Measurements from ENCODE around the gene LUZP2.
"Not testable (repeated sequence)": the region's sequence is repeated elsewhere in the genome, so short reads cannot be mapped to it uniquely, and the experiment has no call there.

The LUZP2 gene

DNA sequence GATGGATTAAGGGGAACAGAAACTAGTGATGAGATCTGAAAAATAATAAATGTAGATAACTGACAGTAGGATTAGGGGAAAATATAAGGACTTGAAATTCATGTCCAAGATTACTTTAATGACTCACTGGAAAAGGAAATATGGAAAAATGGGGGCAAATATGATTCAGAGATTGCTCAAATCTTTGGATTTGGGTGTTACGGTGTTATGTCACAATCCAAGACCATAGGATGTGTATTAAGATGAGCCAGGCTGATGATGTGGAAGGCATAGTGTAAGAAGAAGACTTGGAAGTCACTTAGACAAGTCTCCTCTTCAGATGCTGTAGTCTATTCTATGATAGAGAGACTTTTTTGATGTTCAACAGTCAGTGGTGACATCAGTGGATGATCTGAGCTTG, 323.7 kb downstream of the LUZP2 start:
- DNase-seq (ENCODE audit: low spot score): no peak

DNA sequence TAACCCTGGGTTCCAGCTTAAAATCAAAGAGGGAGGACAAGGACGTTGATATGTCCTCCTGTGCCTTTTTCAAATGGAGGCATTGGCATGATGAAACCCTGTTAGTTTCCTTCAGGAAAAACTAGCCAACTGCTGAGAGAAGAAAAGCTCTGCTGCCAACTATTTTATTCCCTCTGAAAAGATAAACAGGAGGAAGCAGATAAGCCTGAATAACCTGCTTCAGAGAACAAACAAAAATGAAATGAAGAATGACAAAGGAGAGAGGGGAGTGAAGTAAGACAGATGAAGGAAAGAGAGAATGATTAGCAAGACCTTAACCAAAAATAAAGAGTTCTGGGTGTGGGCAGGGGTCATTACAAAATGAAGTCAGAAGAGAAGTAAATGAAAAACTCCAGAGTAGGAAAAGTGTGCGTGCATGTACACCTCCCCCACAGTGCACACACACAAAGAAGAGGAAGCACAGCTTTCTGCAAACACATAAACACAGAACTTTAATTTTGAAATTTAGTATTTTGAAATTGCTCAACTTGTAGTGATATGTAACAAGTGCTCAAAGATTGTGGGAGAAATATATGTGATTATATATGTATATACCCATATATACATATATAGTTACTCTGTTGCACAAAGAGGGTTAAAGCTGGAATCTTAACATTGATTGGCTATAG, 332.2 kb downstream of the LUZP2 start:
- DNase-seq (ENCODE audit: low spot score): no peak

DNA sequence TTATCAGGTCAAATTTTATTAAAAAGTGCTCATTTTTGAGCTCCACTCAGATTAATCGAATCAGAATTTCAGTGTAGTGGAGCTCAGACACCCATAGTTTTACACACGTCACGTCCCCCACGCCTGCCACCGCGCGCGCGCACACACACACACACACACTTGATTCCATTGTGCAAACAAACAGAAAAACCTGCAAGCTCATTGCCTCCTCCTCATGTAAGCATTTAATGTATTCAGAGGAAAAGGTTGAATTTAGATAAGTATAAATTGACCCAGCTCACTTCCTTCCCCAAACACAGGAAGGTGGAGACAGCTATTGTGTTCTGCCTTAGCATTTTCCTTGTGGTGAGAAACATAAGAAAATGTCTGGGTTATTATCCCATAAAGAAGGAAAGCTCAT, 336.7 kb downstream of the LUZP2 start:
- no peak for DNase-seq (ENCODE audit: low spot score)

DNA sequence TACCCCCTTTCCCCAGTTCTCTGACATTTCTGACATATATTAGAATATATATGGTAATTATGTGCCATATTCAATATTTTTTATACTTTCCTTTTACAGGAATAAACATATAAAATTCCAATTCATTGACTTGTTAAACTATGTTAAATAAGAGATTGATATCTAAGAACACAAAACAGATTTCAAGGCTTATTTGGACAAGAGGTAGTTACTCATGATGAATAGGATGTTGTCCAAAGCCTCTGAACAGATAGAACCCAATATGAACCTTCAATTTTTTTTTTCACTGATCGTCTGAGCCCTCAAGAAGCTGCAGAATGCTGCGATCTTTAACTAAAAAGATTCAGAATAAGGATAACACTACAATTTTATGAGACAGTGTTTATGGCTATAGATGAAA, 340.3 kb downstream of the LUZP2 start:
- DNase-seq (ENCODE audit: low spot score): no peak

DNA sequence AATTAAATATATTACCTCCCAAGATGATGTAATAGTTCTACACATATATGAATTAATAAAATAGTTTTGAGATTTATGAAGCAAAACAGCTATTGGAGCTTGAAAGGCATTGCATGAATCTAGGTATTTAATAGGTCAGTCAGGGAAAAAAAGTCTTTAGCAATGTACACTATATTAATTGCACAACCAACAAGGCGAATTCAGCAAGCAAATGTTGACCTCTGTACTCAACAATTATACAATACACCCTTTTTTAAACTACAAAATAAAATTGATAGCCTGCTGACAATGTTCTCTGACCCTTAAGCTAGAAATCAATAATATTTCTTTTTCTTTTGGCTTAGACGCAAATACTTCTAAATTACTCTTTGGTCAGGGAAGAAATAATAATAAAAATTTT, 345.5 kb downstream of the LUZP2 start:
- no peak for DNase-seq (ENCODE audit: low spot score)

DNA sequence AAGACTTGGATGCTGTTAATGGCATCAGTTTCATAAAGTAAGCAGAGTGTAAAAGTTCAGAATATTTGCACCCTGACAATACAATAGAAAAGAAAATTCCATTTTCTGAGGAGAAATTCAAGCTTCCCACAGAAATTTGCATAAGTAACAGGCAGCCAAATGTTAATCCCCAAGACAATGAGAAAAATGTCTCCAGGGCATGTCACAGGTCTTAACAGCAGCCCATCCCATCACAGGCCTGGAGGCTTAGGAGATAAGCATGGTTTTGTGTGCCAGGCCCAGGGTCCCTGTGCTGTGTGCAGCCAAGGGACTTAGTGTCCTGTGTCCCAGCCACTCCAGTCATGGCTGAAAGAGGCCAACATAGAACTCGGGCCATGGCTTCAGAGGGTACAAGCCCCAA, 347.6 kb downstream of the LUZP2 start:
- no peak for DNase-seq (ENCODE audit: low spot score)

DNA sequence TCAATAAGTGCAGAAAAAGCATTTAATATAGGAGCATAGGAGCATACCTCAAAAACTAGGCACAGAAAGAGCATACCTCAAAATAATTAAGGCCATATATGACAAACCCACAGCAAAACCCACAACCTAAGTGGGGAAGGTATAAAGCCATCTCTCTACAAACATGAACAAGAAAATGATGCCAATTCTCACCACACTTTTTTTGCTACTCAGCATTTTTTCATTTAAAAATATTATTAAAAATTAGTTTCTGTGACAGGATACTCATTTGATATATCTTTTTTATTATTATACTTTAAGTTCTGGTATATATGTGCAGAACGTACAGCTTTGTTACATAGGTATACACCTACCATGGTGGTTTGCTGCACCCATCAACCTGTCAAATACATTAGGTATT, 352.0 kb downstream of the LUZP2 start:
- no peak for DNase-seq (ENCODE audit: low spot score)

DNA sequence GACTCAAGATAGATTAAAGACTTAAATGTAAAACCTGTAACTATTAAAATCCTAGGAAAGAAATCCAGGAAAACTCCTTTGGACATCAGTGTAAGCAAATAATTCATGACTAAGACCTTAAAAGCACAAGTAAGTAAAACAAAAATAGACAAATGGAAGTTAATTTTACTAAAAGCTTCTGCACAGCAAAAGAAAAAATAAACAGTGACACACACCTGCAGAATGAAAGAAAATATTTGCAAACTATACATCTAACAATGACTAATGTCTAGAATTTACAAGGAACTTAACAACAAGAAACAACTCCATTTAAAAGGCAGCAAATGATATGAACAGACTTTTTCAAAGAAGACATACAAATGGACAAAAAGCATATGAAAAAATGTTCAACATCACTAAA, 359.1 kb downstream of the LUZP2 start:
- DNase-seq (ENCODE audit: low spot score): no peak

DNA sequence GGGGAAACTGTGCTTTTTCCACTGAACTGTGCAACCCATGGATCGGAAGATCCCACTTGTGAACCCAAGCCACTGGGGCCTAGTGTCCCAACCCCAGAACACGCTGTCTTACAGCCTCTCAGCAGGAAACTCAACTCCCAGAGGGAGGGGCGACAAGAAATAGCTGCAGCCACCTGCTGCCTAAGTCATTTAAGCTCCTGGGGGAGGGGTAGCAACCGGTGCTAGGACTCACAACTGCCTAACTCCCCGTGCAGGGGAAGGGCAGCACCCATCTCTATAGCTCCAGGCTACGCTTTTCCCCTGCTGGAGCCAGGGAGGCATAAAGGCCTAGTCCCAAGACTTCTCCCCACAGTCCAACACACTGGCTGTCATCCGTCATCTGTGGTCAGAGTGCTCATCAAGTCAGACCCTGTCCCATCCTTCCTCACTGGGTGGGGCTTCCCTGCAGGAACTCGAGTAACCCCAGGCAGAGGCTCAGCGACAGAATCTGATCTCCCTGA, 363.0 kb downstream of the LUZP2 start:
- no peak for DNase-seq (ENCODE audit: low spot score)

DNA sequence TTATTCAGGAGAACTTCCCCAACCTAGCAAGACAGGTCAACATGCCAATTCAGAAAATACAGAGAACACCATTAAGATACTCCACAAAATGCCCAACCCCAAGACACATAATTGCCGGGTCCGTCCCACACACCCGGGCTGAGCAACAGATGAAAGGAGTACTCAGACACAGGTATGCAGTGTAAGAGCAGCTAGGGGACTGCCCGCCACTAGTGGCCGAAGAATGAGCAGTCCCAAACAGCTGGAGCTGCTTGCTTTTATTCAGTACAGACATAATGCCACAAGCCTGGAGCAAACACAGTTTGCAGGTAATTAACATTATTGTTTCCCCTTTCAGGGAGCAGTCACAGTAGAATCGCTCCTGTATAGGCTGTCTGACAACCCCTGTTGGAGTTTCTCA, 364.6 kb downstream of the LUZP2 start:
- no peak for DNase-seq (ENCODE audit: low spot score)

DNA sequence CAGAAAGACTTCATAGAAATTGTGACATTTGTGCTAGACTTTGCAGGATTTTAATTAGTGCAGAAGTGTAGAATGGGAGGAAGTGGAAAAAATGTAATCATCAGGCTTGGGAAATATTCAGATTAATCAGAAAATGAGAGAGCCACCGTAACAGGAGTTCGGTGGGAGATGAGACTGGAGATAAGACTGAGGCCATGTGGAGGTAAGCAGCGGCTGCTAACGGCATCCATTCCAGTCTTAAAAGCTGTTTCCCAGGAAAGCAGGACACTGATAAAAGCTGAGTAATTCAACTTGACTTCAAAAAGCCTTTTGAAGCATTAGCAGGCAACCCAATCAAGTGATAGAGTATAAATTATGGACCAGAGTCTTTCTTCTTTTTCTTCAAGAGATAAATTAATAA, 369.9 kb downstream of the LUZP2 start:
- no peak for DNase-seq (ENCODE audit: low spot score)

DNA sequence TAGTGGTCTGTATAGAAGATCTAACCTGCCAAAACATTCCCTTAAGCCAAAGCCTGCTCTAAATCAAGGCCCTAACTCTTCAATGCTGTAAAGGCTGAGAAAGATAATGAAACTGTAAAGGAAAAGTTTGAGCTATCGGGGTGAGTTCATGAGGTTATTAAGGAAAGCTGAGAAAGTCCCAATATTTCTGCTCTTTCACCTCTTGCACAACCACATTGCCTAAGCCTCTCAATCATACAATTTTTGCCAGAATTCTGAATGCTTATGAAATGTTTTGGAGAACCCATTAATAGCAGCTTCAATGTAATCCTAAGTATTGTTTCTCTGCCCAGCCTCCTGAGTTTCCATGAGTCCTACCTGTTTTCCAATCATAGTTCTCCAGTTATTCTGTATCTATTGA, 373.2 kb downstream of the LUZP2 start:
- DNase-seq (ENCODE audit: low spot score): no peak

DNA sequence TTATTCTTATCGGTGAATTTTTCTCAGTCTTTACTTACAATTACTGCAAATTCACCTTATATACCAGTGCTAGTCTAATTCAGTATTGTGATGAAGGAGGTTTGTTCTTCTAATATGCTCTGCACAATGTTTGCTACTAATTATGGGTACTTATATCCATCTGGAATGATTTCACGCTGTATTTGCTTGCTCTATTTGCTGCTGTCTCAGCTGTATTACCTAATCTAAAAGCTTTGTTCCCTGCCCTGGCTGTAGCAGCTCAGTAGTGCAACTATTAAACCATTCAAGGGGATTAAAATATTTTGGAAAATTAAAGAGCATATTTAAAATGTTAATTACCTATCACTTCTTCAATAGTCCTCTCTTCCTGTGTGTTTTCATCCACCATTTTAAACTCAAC, 375.3 kb downstream of the LUZP2 start:
- no peak for DNase-seq (ENCODE audit: low spot score)

DNA sequence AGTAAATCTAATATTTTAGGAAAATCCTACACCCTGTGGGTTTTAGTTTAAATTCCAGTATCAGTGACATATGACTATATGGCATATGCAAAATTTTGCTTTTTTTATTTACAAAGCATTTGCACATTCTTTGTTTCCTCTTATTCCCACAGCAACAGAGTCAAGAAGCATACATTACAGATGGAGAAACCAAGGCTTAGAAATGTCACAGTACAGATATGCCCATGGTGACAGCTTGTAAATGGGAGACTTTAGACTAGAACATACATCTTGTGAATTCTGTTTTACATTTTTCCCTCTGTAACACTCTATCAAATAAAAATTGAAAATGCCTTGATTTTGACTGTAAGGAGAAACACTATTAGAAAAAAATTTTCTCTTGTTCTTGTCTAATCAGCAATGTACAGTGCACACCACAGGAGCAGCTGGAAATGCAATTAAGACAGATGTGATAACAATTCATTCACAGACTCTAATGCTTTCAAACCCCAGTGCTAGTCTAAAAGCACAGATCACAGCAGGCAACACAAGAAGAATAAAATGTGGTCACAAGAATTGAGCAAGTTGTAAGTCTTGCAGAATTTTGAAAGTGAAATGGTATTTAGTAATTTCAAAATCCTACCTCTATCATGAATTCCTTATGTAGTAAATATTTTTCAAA, 375.9 kb downstream of the LUZP2 start:
- no peak for DNase-seq (ENCODE audit: low spot score)

DNA sequence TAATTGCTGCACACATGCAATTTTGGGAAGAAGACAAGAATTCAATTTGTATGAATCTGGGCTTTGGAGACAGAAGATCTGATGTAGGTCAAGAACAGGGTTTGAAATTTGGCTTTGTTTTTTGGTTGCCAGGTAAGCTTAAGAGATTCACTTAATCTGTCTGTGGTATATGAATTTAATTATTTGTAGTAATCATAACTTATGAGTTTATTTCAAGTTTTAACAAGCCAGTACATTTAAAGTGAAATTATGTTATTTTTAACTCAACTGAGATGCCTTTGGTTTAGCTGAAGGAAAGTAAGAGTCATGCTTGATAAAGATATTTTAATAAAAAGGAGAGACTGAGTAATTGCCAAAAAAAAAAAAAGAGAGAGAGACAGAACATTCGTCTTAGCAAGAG, 384.1 kb downstream of the LUZP2 start:
- no peak for DNase-seq (ENCODE audit: low spot score)

DNA sequence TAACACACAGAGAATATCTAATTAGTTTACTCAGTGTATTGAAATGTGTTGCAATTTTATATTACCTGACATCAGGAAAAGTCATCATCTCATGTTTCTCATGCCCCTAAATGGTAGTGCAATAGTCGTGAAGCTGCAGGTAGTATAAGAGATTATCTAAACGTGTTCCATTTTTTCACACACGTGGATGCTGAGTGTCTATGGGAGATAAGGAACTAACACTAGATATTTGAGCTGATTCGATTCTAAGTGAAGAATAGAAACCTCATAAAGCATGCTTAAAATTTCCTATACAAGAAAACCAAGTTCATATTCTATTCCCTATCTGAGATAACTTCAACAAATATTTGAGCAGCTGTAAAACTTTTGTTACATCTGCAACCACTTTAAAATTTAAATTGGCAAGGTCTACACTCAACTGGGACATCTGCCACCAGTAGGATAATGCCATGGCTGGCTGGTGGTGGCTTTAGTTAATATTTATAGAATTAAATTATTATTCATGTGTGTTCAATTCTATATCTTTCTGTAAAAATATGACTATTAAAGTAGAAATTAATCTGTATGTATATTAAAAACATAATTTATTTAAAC, 388.8 kb downstream of the LUZP2 start:
- DNase-seq (ENCODE audit: low spot score): no peak

DNA sequence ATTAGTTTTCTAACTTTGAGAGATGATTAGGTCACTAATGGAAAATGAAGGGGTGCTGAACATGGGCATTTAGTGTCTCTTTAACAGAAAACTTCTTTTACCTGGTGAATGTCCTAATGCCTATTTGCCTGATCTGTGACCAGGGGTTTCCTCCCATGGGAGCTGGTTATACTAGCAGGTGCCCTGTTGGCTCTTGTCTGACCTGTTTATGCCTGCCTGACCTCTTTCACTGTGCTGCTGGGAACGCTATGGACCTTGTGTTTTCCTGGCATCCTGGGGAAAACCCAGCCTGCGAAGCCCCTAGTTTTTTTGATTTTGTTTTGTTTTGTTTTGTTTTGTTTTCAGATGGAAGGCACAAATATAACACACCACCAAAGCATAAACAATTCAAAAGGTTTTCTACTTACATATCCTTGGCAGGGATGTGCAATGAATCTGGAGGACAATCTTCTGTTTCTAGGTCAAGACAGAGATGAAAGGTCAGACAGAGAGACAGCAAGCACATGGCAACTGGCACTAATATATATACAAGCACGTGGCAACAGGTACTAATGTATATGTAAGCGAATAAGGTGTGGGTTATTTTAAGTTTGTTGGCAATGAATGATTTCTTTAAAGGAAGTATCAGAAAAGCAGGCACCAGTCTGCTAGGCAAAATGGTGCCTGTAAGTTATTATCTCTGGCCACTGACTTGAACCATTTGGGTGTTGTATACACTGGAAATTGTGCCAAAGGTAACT, 390.2 kb downstream of the LUZP2 start:
- DNase-seq (ENCODE audit: low spot score): no peak

DNA sequence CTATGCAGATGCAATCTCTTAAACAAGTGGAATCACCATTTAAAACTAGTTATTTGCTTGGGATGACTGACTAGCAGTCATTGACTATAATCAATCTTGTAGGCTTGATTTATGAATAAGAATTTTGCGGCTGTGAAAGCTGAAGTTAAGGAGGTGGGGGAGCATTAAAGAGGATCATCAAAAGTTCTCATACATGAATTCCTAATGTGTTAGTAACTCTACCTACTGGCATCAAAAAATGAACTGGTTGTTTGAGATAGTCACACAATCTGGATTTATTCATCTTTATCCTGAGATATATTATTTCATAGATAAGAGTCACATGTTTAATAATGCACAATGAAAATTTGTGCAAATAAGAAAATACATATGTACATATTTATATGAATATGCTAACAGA, 393.6 kb downstream of the LUZP2 start:
- DNase-seq (ENCODE audit: low spot score): no peak

DNA sequence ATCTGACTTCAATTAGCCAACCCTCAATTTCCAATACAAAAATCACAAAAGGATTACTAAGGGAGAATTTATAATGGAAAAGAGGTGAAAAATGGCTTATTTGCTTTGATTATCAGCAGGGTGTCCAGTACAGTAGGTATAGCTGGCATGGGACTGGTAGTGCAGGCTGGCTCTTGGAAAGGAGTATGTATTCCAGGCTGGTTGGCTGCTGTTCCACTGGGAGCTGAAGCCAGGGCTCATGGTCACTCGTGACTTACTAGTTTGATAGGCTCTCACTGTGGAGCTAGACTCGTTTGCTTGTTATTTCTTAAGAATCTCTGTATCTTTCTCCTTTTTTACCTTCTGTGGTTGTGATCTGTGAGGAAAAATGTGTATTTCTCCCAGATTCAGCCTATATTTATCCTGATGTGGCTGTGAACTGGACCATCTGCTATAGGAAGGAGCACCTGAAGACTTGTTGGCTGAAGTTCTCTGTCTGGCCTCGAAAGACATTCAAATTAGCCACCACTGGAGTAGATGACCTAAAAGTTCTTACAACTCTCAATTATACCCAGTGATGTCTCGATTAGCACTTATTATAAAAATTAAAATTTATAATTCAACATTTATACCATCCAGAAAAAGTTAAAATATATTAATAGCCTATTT, 395.1 kb downstream of the LUZP2 start:
- not testable (repeated sequence) for DNase-seq (ENCODE audit: low spot score)

DNA sequence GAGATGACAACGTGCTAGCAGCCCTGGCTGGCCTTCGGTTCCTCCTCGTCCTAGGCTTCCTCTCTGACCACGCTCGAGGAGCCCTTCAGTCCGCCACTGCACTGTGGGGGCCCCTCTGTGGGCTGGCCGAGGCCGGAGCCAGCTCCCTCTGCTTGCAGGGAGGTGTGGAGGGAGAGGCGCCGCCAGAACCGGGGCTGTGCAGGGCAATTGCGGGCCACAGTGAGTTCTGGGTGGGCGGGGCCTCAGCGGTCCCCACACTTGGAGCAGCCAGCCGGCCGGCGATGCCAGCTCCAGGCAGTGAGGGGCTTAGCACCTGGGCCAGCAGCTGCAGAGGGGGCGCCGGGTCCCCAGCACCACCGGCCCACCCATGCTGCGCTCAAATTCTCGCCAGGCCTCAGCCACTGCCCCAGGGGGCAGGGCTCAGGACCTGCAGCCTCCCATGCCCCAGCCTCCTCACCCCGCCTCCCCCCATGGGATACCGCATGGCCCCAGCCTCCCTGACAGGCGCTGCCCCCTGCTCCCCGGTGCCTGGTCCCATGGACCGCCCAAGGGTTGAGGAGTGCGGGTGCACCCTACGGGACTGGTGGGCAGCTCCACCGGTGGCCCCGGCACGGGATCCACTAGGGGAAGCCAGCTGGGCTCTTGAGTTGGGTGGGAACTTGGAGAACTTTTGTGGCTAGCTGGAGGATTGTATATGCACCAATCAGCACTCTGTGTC, 399.4 kb downstream of the LUZP2 start:
- DNase-seq (ENCODE audit: low spot score): no peak

DNA sequence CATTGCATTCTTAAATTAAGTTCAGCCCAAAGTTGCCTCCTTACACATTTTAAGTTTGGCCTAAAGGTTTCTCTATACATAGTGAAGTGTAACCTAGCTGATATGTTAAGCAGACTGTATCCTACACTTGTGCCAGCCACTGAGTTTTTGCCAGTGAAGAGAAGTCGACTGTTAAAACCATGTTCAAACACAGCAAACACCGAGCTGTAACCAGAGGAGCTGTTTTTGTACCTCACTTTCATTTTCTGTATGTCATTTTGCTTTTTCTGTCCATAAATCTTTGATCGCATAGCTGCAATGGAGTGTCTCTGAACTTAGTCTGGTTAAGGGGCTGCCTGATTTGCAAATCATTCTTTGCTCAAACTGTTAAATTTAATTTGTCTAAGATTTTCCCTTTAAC, 403.7 kb downstream of the LUZP2 start:
- no peak for DNase-seq (ENCODE audit: low spot score)
